Epithelial cell of esophagus (primary cell): ENCODE data around the gene GRK5.
A peak's percentile ranks its signal among the peaks of the same experiment; 100 is the strongest.
"Not testable (repeated sequence)": the region's sequence is repeated elsewhere in the genome, so short reads cannot be mapped to it uniquely, and the experiment has no call there.

ENCODE experiments used
- DNase-seq: peaks from one replicate; pipeline ENCODE4 v3.0.0; 2010; ENCODE audit warnings: low read depth
- H3K4me3 ChIP-seq: 2 replicates; pipeline ENCODE4 v1.5.1; 2011; ENCODE audit warnings: mild to moderate bottlenecking, low read length, control low read depth
- CTCF ChIP-seq: IDR thresholded peaks from 2 replicates; pipeline ENCODE4 v1.5.1; 2011; ENCODE audit warnings: low read depth, mild to moderate bottlenecking, low read length, control low read depth, inconsistent platforms; ENCODE audit not compliant: insufficient read depth; ENCODE audit errors: missing control alignments

GRK5 gene

DNA sequence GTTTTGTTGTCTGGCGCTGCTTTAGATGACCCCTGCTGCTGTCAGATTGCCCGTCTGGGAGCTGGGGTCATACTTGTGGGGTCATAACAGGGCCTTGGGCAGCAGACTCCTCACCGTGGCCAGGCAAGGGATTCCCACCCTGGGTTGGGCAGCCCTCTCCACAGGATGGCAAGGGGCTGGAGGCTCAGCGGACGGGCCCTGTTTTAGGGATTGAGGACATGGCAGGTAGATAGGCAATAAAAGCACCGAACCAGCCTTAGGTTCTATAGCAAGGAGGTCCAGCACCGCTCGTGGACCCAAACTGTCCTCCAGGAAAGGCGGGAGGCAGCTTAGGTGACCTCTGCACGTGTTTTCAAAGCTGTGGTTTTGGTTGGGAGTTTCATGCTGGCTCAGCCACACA is 60.0 kb downstream of the GRK5 start:
- no peak overlapping the region for H3K4me3 ChIP-seq
- no peak for TF ChIP-seq CTCF
- DNase-seq: no peak

DNA sequence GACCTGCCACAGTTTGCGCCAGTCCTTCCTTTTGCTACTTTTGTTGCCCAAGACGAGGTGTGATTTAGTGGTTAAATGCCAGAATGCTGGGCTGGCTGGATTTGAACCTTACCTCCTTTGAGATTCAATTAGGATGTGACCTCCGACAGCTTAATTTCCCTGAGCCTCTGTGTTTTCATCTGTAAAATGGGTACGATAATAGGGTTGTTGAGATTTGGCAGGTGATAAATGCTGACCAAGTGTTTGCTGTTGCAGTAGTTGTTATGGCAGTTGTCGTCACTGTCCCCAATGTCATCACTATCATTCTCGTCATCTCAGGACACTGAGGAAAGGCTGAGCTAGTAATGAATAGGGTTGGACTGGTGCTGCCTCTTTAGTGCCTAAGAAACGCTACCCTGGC is 61.1 kb downstream of the GRK5 start:
- no peak for DNase-seq
- H3K4me3 ChIP-seq: no peak overlapping the region
- no peak for TF ChIP-seq CTCF

DNA sequence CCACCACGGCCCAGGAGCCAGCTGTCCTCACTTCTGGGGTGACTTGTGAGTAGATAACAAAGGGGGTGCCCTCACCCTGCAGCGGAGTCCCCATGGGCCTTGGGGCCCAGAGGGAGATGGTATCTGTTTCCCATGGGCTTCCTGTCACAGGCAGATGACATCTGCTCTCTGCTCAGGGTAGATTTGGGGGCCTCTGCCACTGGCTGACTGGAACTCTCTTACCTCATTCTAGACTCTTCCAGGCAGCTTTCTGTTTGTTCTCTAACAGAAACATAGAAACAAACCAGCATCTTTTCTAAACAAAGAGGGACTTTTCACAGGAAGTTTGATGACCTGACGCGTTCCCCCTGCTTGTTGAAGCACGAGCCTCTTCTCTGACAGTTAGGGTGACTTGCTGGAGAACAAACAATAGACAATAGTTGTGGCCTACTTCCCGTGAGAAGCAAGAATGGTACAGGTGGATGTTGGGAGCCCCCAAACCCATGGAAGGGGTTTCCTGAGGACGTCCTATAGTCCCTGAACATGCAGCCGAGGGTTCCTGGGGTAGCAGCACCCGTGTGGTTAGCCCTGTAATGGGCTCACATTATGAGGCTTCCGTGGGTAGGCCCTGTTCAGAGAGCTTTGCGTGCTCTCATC is 61.6 kb downstream of the GRK5 start:
- no peak for DNase-seq
- TF ChIP-seq CTCF: no peak

GRCh38 chr10:119269737-119270136 is 62.4 kb downstream of the GRK5 start:
- H3K4me3 ChIP-seq: no peak overlapping the region
- DNase-seq: no peak
- no peak for TF ChIP-seq CTCF

More for the DNA sequence above, 61.6 kb downstream of the GRK5 start:
- H3K4me3 ChIP-seq: no peak overlapping the region

- DNase-seq: peak; percentile 51
- no peak for TF ChIP-seq CTCF
- H3K4me3 ChIP-seq: no peak overlapping the region
Observed at GRCh38 chr10:119270762-119271366, 63.5 kb downstream of the GRK5 start.

- DNase-seq, H3K4me3 ChIP-seq: not testable (repeated sequence)
Observed at GRCh38 chr10:119272338-119272734, 65.0 kb downstream of the GRK5 start.

GRCh38 chr10:119272736-119273135 is 65.4 kb downstream of the GRK5 start:
- no peak for DNase-seq
- no peak for TF ChIP-seq CTCF
- H3K4me3 ChIP-seq: no peak overlapping the region
